Measurements from ENCODE around the gene PRSS38.

The PRSS38 gene

DNA sequence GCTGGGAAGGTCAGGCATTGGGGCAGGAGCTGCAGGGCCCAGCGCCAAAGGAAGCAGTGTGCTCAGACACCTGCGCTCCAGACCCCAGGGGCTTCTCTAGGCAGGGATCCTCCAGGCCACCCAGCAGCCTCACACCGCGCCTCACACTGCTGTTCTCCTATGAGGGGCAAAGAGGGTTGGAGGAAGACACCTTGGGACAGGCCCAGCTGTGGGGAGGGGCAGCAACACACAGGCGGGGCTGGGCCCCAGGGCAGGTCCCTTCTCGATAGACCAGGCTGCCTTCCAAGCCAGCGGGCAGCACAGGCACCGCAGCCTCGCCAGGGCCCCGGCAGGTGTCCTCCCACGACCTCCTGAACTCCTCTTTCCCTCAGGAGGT, 20.7 kb upstream of the PRSS38 start:
- H2AFZ ChIP-seq (ENCODE audit: low read length): no peak overlapping the region
- H2BK12ac ChIP-seq (ENCODE audit: low read length): peak overlapping the region; percentile 98
- peak overlapping the region; percentile 100 for H3K14ac ChIP-seq (ENCODE audit: low read length)
- H3K79me1 ChIP-seq (ENCODE audit: low read depth, low read length): no peaks in the 10 kb centered on the region
- H4K91ac ChIP-seq (ENCODE audit: low read depth, low read length, poor library complexity): no peak overlapping the region
- H3K18ac ChIP-seq (ENCODE audit: low read length): peak overlapping the region; percentile 100
- H3K4me3 ChIP-seq (ENCODE audit: low read length in 2 of 2): no peak overlapping the region
- no peak overlapping the region for H3K4me2 ChIP-seq (ENCODE audit: insufficient read depth, low read length, poor library complexity, severe bottlenecking)
- no peak for DNase-seq (ENCODE audit: low spot score)
- H4K8ac ChIP-seq (ENCODE audit: low read depth, low read length): peak overlapping the region; percentile 87
- peak overlapping the region; percentile 89 for H2BK120ac ChIP-seq (ENCODE audit: low read depth, low read length)
- peaks cover 0 to 36% (median 2%) of the 10 kb centered on the region in 3 experiments for H3K27me3 ChIP-seq (ENCODE audit: control insufficient read depth in 3 of 3, insufficient read depth in 3 of 3, low read depth in 1 of 3, low read length in 3 of 3)
- no peak overlapping the region for H3K27ac ChIP-seq (replicated peaks; ENCODE audit: low read length)
- no peaks in the 10 kb centered on the region for H3K36me3 ChIP-seq (replicated peaks in 1 of 2; ENCODE audit: control insufficient read depth in 2 of 2, insufficient read depth in 2 of 2, low read length in 2 of 2)
- H3K4ac ChIP-seq (ENCODE audit: low read length): no peak overlapping the region
- H2BK5ac ChIP-seq (ENCODE audit: low read length): peak overlapping the region; percentile 96
- no peaks in the 10 kb centered on the region for H3K9me3 ChIP-seq (replicated peaks in 1 of 2; ENCODE audit: control insufficient read depth in 2 of 2, insufficient read depth in 1 of 2, low read depth in 1 of 2, low read length in 2 of 2)
- H3K4me1 ChIP-seq (ENCODE audit: control insufficient read depth in 2 of 2, insufficient read depth in 1 of 2, low read depth in 1 of 2, low read length in 2 of 2): peaks cover 15 to 19% of the 10 kb centered on the region in 2 donors
- H3K9ac ChIP-seq (ENCODE audit: low read depth, low read length, poor library complexity): peak overlapping the region; percentile 78
- H2BK15ac ChIP-seq (ENCODE audit: low read length): peak overlapping the region; percentile 96
- no CpG with 5 or more reads among the region's 11 CpGs for WGBS, 2 donors (ENCODE audit: extremely low coverage in 2 of 2, insufficient read length in 2 of 2, insufficient replicate concordance in 1 of 2)
- H2AK5ac ChIP-seq (ENCODE audit: low read depth, low read length): peak overlapping the region; percentile 54
- peak overlapping the region; percentile 34 for H3K23ac ChIP-seq (ENCODE audit: low read depth, low read length, poor library complexity)

DNA sequence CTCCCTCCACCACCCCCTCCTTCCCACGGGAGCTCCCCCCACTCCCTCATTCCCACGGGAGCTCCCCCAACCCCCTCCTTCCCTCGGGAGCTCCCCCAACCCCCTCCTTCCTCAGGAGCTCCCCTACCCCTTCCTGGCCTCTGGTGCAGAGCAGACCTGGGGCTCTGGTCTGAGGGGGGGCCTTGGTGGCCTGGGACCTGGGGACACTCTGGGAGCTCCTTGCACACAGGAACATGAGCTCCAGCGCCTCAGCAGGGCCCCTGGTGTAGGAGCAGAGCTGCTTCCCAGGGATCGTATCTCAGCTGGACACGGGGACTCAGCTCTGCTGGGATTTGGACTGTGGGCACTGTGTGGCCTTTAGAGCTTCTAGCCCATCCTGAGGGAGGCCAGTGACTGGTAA, 19.7 kb upstream of the PRSS38 start:
- Histone ChIP-seq H3K23ac (ENCODE audit: low read depth, low read length, poor library complexity) (no peak overlapping the region), H3K27ac (replicated peaks; ENCODE audit: low read length) (no peak overlapping the region), H3K14ac (ENCODE audit: low read length) (no peak overlapping the region), H2BK120ac (ENCODE audit: low read depth, low read length) (peak overlapping the region; percentile 72), H4K91ac (ENCODE audit: low read depth, low read length, poor library complexity) (no peak overlapping the region), H2BK5ac (ENCODE audit: low read length) (peak overlapping the region; percentile 67), H3K4ac (ENCODE audit: low read length) (no peak overlapping the region), H2BK15ac (ENCODE audit: low read length) (peak overlapping the region; percentile 63), H4K8ac (ENCODE audit: low read depth, low read length) (no peak overlapping the region), H3K4me1 (ENCODE audit: control insufficient read depth in 2 of 2, insufficient read depth in 1 of 2, low read depth in 1 of 2, low read length in 2 of 2) (peaks cover 15 to 19% of the 10 kb centered on the region in 2 donors), H3K36me3 (replicated peaks in 1 of 2; ENCODE audit: control insufficient read depth in 2 of 2, insufficient read depth in 2 of 2, low read length in 2 of 2) (no peaks in the 10 kb centered on the region), H2AFZ (ENCODE audit: low read length) (no peak overlapping the region), H3K9me3 (replicated peaks in 1 of 2; ENCODE audit: control insufficient read depth in 2 of 2, insufficient read depth in 1 of 2, low read depth in 1 of 2, low read length in 2 of 2) (no peaks in the 10 kb centered on the region), H2BK12ac (ENCODE audit: low read length) (no peak overlapping the region), H3K9ac (ENCODE audit: low read depth, low read length, poor library complexity) (peak overlapping the region; percentile 72), H3K27me3 (ENCODE audit: control insufficient read depth in 3 of 3, insufficient read depth in 3 of 3, low read depth in 1 of 3, low read length in 3 of 3) (peaks cover 0 to 28% (median 2%) of the 10 kb centered on the region in 3 experiments), H3K4me2 (ENCODE audit: insufficient read depth, low read length, poor library complexity, severe bottlenecking) (no peak overlapping the region), H3K18ac (ENCODE audit: low read length) (peak overlapping the region; percentile 74), H3K79me1 (ENCODE audit: low read depth, low read length) (no peaks in the 10 kb centered on the region), H2AK5ac (ENCODE audit: low read depth, low read length) (no peak overlapping the region), H3K4me3 (ENCODE audit: low read length in 2 of 2) (no peak overlapping the region)
- DNase-seq (ENCODE audit: low spot score): no peak
- no CpG with 5 or more reads among the region's 6 CpGs for WGBS, 2 donors (ENCODE audit: extremely low coverage in 2 of 2, insufficient read length in 2 of 2, insufficient replicate concordance in 1 of 2)

DNA sequence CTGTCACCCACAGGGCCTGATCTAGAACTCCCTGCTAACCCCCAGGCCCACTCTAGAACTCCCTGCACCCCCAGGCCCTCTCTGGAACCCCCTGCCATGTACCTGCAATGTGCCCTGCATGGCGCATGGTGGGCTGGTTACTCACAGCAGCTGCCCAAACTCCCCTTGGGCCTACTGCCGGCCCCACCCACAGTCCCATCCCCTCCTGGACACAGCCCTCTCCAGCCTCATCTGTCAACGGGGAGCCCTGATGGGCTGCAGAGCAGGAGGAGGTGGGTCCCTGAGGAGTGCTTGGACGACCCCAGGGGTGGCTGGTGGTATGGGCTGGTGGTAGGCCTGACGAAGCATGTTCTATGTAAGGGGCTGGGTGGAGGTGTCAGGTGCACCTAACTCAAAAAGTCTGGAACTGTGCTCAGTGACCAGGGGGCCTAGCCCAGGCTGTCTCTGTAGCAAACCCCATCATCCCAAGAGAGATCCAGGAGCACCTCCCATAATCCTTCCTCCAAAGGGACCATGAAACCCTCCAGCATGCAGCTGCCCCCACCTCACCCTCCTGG, 19.0 kb upstream of the PRSS38 start:
- H3K79me1 ChIP-seq (ENCODE audit: low read depth, low read length): no peaks in the 10 kb centered on the region
- no peaks in the 10 kb centered on the region for H3K36me3 ChIP-seq (replicated peaks in 1 of 2; ENCODE audit: control insufficient read depth in 2 of 2, insufficient read depth in 2 of 2, low read length in 2 of 2)
- H3K27me3 ChIP-seq (ENCODE audit: control insufficient read depth in 3 of 3, insufficient read depth in 3 of 3, low read depth in 1 of 3, low read length in 3 of 3): peaks cover 0 to 21% (median 0%) of the 10 kb centered on the region in 3 experiments
- no CpG with 5 or more reads among the region's 5 CpGs for whole genome bisulfite sequencing, 2 donors (ENCODE audit: extremely low coverage in 2 of 2, insufficient read length in 2 of 2, insufficient replicate concordance in 1 of 2)
- H3K23ac ChIP-seq (ENCODE audit: low read depth, low read length, poor library complexity): no peak overlapping the region
- no peak for DNase-seq (ENCODE audit: low spot score)
- H4K91ac ChIP-seq (ENCODE audit: low read depth, low read length, poor library complexity): no peak overlapping the region
- no peak overlapping the region for H3K4me3 ChIP-seq (ENCODE audit: low read length in 2 of 2)
- H2AK5ac ChIP-seq (ENCODE audit: low read depth, low read length): peak overlapping the region; percentile 70
- no peak overlapping the region for H2BK12ac ChIP-seq (ENCODE audit: low read length)
- H3K18ac ChIP-seq (ENCODE audit: low read length): peak overlapping the region; percentile 77
- H3K4ac ChIP-seq (ENCODE audit: low read length): no peak overlapping the region
- no peaks in the 10 kb centered on the region for H3K9me3 ChIP-seq (replicated peaks in 1 of 2; ENCODE audit: control insufficient read depth in 2 of 2, insufficient read depth in 1 of 2, low read depth in 1 of 2, low read length in 2 of 2)
- peak overlapping the region; percentile 91 for H2BK15ac ChIP-seq (ENCODE audit: low read length)
- H3K4me2 ChIP-seq (ENCODE audit: insufficient read depth, low read length, poor library complexity, severe bottlenecking): no peak overlapping the region
- no peak overlapping the region for H3K9ac ChIP-seq (ENCODE audit: low read depth, low read length, poor library complexity)
- peaks cover 15 to 19% of the 10 kb centered on the region in 2 donors for H3K4me1 ChIP-seq (ENCODE audit: control insufficient read depth in 2 of 2, insufficient read depth in 1 of 2, low read depth in 1 of 2, low read length in 2 of 2)
- H2AFZ ChIP-seq (ENCODE audit: low read length): no peak overlapping the region
- H3K27ac ChIP-seq (replicated peaks; ENCODE audit: low read length): no peak overlapping the region
- no peak overlapping the region for H3K14ac ChIP-seq (ENCODE audit: low read length)
- peak overlapping the region; percentile 76 for H4K8ac ChIP-seq (ENCODE audit: low read depth, low read length)
- H2BK5ac ChIP-seq (ENCODE audit: low read length): peak overlapping the region; percentile 67
- H2BK120ac ChIP-seq (ENCODE audit: low read depth, low read length): no peak overlapping the region

DNA sequence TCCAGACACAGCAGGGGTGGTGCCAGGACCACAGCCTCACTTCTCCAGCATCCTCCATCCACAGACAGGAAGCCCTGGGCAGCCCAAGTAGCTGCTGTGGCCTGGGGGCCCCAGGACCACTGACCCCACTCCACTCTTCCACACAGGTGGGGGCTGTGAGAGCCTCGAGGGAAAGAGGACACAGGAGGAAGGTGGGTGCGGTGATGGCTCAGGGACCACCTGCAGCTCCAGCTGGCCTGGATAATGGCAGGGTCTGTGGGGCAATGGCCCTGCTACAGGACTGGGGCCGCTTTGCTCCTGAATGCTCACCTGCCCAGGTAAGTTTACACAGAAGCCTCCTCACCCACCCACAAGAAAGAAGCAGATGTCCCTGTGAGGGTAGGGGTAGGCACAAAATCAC, 18.3 kb upstream of the PRSS38 start:
- Histone ChIP-seq H3K79me1 (ENCODE audit: low read depth, low read length) (no peaks in the 10 kb centered on the region), H3K9ac (ENCODE audit: low read depth, low read length, poor library complexity) (no peak overlapping the region), H3K27me3 (ENCODE audit: control insufficient read depth in 3 of 3, insufficient read depth in 3 of 3, low read depth in 1 of 3, low read length in 3 of 3) (peaks cover 0 to 21% (median 0%) of the 10 kb centered on the region in 3 experiments)

More for the DNA sequence above, 18.3 kb upstream of the PRSS38 start:
- no CpG with 5 or more reads among the region's 3 CpGs for WGBS, 2 donors (ENCODE audit: extremely low coverage in 2 of 2, insufficient read length in 2 of 2, insufficient replicate concordance in 1 of 2)
- Histone ChIP-seq H2BK5ac (ENCODE audit: low read length) (peak overlapping the region; percentile 19), H4K91ac (ENCODE audit: low read depth, low read length, poor library complexity) (no peak overlapping the region), H3K23ac (ENCODE audit: low read depth, low read length, poor library complexity) (peak overlapping the region; percentile 73), H2BK120ac (ENCODE audit: low read depth, low read length) (no peak overlapping the region), H3K4me2 (ENCODE audit: insufficient read depth, low read length, poor library complexity, severe bottlenecking) (no peak overlapping the region), H3K4ac (ENCODE audit: low read length) (no peak overlapping the region), H3K27ac (replicated peaks; ENCODE audit: low read length) (no peak overlapping the region), H3K9me3 (replicated peaks in 1 of 2; ENCODE audit: control insufficient read depth in 2 of 2, insufficient read depth in 1 of 2, low read depth in 1 of 2, low read length in 2 of 2) (no peaks in the 10 kb centered on the region), H4K8ac (ENCODE audit: low read depth, low read length) (no peak overlapping the region), H3K14ac (ENCODE audit: low read length) (peak overlapping the region; percentile 0), H3K4me1 (ENCODE audit: control insufficient read depth in 2 of 2, insufficient read depth in 1 of 2, low read depth in 1 of 2, low read length in 2 of 2) (peaks cover 15 to 19% of the 10 kb centered on the region in 2 donors), H3K4me3 (ENCODE audit: low read length in 2 of 2) (no peak overlapping the region), H2AFZ (ENCODE audit: low read length) (no peak overlapping the region), H2BK12ac (ENCODE audit: low read length) (peak overlapping the region; percentile 73), H2AK5ac (ENCODE audit: low read depth, low read length) (peak overlapping the region; percentile 91), H3K36me3 (replicated peaks in 1 of 2; ENCODE audit: control insufficient read depth in 2 of 2, insufficient read depth in 2 of 2, low read length in 2 of 2) (no peaks in the 10 kb centered on the region), H3K18ac (ENCODE audit: low read length) (peak overlapping the region; percentile 76), H2BK15ac (ENCODE audit: low read length) (peak overlapping the region; percentile 91)
- DNase-seq (ENCODE audit: low spot score): no peak

All from neuronal stem cell (in vitro differentiated cells).